ENCODE measurements around the gene TBC1D16.

The TBC1D16 gene

GRCh38 chr17:79892457-79893241 lies 143.0 kb downstream of the TBC1D16 start:
- no peak for DNase-seq

GRCh38 chr17:79891113-79891730 lies 144.4 kb downstream of the TBC1D16 start:
- no peak for DNase-seq

- no peak for DNase-seq
These were observed 145.0 kb downstream of the TBC1D16 start for GRCh38 chr17:79890706-79891105.

GRCh38 chr17:79888811-79889634 lies 146.6 kb downstream of the TBC1D16 start:
- no peak for DNase-seq

GRCh38 chr17:79888009-79888540 lies 147.6 kb downstream of the TBC1D16 start:
- no peak for DNase-seq

- no peak for DNase-seq
These were observed 148.2 kb downstream of the TBC1D16 start for GRCh38 chr17:79887451-79887991.

GRCh38 chr17:79883202-79883601 lies 152.5 kb downstream of the TBC1D16 start:
- DNase-seq, result no peak
